ENCODE results near the gene LYZ.
A peak's percentile ranks its signal among the peaks of the same experiment; 100 is the strongest.

LYZ gene

DNA sequence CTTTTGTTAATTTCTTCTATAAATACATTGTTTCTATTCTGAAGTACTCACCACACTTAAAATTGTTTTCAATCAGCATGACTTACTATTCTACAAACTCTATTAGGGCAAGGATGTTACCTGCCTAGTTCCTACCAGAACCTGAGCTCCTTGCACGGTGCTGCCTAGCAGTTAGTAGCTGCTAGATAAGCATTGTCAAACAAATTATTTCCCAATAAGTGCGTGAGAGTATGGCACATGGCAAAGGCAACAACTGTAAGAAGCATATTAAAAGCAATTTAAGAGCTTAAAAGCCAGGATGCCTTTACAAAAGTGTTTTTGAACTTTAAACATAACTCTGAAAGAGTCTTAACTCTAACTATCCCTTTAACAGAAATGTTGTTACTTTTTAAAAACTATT lies 8.2 kb upstream of the LYZ start:
- no peak for DNase-seq

DNA sequence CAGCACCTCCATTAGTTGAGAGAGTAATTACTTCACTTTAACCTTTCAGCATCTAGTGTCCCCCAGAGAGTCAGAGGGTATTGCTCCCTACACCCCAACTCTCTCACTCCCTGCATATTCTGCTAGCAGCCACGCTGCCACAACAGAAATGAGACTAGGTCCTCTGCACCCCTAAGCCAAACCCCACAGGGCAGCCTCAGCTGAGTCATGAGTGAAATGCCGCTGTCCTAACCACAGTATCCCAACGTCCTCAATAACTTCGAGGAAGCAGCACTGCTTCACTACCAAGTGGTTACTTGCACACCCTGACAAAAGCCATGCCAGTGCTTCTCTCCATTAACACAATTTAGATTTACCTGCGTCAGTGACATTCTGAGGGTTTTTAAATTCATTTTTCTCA lies 6.9 kb upstream of the LYZ start:
- DNase-seq, result no peak

DNA sequence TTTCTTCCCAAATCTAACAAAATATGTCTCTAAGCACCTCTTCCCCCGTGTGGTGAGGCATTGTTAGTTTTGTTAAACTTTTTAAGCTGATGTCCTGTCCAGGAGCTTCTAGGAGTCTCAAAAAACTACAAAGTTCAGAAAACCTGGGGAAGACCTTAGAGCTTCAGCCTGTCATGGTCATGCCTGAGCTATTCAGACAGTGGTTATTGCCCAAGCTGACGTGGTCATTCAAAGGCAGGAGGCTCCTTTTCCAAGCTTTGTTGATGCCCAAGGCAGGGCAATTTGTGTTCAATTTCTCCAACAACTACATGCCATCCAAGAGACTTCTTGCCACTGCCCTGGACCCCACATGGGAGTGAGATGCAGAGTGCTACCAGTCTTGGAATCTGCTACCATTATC lies 5.8 kb upstream of the LYZ start:
- DNase-seq, result no peak

DNA sequence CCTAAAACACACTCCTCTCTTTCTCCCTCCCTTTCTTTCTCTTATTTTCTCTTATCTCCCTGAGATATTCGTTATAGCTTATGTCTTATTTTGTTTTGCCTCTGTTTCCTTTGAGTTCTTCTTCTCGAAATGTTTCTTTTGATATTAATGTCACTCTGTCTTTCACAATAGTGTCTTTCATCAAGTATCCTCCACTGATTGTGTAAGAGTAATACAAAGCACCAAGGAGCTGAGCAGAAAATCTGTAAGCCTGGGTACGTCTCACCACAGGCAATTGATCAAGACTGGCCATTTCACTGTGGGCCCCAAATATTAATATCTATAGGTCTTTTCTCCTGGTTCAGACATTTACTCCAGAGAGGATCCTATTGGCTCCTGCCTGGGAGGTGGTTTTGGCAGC lies 4.8 kb upstream of the LYZ start:
- DNase-seq, result no peak

DNA sequence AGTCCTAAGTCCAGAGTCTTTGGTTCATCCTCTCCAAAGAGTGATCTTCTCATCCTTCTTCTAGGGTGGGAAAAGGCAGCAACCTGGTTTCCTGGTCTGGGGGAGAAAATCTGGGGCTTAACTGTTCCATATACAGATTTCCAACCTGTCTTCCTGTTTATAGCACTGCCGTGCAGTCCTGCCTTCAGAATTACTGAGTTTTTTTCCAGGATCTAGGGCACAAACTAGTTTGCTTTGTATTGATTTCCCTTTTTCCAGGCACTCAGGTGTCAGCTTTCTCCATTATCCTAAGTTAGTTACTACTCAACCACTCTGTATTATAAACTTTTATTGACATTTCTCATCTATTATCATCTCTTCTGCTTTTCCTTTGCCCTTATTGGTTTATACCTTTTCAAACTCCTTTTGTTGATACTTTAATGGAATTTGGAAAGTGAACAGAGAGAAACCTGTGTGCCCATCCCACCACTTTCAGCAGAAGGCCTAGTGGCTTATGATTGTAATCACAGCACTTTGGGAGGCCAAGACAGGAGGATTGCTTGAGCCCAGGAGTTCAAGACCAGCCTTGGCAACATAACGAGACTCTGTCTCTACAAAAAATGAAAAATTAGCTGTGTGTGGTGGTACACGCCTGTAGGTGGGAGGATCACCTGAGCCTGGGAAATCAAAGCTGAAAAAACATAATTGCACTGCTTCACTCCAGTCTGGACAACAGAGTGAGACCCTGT lies 4.1 kb upstream of the LYZ start:
- DNase-seq, result no peak

DNA sequence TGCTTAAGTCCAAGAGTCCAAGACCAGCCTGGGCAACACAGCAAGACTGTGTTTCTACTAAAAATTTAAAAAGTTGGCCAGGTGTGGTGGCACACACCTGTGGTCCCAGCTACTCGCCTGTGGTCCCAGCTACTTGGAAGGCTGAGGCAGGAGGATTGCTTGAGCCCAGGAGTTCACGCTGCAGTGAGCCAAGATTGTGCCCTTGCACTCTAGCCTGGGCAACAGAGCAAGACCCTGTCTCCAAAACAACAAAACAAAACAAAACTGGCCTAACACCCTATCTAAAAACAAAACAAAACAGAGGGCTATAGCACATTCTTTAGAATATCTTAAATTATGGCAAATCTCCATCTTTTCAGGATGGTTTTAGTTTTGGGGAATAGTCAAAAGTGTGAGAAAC lies 3.1 kb upstream of the LYZ start:
- DNase-seq, result no peak

DNA sequence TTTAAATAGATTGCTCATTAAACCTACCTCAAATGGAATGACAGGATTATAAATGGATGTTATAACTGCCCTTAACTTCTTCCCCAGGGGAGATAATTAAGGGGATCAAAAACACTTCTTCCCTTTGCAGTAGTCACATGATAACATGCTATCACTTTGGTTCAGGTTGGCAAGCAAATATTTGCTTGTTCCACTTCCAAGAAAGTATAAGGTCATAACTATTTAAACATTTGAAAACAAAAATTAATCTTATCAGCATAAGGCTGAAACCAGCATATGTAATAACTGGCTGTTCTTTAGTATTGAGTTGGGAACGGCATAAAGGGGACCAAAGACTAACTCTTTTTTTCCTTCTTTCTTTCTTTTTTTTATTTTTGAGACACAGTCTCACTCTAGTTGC lies 2.4 kb upstream of the LYZ start:
- DNase-seq, result no peak

DNA sequence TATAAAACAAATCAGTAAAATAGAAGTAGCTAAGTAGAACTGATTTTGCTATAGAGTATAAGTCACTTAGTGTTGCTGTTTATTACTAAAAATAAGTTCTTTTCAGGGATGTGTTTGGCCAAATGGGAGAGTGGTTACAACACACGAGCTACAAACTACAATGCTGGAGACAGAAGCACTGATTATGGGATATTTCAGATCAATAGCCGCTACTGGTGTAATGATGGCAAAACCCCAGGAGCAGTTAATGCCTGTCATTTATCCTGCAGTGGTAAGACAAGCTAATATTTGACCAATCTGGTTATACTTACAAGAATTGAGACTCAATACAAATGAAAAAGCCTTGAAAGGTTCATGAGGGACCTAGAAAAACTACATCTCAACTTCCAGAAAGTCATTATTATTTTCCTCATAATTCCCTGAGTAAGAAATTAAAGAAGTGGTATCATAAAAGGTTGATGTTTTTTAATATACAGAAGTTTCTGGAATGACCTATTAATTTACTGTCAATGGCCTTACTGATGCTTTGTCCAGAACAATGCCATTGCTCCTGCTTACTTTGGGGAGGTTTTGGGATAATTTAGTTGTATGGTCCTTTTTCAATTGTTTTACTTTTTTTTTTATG lies 1.9 kb downstream of the LYZ start:
- no peak for DNase-seq

DNA sequence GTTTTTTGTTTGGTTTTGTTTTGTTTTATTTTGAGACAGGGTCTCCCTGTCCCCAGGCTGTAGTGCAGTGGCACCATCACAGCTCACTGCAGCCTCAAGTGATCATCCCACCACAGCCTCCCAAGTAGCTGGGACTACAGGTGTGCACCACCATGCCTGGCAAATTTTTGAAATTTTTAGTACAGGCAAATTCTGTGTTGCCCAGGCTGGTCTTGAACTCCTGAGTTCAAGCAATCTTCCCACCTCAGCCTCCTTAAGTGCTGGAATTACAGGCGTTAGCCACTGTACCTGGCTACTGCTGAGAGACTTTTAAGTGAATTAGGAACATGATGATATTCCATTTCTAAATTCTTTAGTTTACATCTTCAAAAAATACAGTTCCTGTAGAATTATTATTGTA lies 2.6 kb downstream of the LYZ start:
- no peak for DNase-seq

DNA sequence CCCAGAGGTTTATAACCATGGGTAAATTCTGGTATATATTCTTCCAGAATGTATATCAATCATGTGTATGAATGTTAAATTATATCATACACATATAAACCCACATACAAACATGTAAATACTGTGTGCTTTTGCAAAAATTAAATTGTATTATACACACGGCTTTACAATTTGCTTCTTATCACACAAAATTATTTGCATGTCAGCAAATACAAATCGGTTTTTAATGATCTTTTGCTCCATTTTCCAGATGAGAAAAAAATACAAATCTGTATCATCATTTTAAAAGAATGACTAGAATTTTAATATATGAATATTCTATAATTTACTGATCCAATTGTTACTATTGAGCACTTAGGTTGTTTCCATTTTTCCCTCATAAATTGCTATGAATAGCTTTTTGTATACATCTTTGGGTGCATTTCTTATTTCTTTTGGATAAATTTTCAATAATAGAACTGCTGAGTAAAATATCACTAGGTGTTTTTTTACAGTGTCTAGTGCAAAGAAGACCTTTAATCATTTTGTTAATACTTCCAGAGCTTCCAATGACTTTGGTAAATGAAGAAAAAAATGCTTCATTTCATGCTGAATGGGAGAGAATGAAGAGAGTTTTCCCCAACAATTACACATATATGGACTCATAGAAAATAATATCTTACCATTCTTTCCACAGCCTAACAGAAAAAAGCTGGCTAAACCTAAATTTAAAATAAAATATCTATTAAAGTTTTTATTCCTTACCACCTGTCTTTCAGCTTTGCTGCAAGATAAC lies 3.5 kb downstream of the LYZ start:
- no peak for DNase-seq

DNA sequence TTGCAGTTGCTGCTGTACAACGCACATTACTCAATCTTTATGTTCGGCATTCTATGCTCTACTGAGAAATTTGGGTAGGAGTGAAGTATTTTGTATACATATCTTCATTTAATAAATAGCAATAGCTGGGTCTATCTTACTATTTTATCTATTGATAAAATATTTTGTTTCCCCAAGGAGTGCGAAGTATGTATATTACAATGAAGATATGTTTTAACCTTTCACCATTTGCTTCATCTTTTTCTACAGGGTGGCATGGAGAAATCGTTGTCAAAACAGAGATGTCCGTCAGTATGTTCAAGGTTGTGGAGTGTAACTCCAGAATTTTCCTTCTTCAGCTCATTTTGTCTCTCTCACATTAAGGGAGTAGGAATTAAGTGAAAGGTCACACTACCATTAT lies 4.7 kb downstream of the LYZ start:
- no peak for DNase-seq

DNA sequence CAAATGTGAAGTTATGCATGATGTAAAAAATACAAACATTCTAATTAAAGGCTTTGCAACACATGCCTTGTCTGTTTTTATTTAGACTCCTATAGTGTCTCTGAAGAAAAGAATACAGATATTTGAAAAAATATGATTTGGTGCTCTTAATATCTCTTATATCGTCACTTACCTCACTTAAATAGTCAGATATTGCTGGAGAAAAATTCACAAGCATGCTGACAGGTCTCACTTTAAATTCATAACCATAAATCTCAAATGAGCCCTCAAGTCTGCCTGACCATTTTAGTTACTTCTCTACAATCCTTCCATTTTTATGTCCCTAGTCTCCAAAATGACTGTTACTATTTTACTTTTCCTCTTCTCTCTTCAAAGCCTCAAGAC lies 6.0 kb downstream of the LYZ start:
- no peak for DNase-seq

DNA sequence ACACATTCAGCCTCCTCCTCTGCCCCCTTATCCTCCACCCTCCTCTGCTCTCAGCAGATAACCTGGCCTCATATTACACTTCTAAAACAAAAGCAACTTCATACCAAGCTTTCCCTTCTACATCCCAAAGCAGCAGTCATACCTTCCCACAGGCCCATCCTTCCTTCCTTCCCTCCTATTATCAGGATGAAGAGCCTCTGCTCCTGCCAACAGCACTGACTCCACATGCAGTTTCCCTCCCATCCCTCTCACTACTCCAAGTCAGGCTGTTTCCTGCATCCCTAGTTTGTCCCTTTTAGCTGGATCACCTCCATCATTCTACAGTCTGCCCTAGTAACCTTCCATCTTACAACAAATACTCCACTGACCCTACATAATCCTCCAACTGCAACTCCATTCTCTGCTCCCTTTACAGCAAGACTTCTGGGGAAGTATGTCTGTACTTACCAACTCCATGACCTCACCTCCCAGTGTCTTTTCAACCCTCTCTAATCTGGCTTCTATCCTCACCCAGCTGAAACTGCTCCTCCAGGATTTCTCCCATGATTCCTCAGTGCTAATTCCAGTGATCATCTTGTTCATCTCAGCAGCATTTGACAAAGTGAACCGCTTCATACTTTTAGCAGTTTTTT lies 6.5 kb downstream of the LYZ start:
- no peak for DNase-seq

DNA sequence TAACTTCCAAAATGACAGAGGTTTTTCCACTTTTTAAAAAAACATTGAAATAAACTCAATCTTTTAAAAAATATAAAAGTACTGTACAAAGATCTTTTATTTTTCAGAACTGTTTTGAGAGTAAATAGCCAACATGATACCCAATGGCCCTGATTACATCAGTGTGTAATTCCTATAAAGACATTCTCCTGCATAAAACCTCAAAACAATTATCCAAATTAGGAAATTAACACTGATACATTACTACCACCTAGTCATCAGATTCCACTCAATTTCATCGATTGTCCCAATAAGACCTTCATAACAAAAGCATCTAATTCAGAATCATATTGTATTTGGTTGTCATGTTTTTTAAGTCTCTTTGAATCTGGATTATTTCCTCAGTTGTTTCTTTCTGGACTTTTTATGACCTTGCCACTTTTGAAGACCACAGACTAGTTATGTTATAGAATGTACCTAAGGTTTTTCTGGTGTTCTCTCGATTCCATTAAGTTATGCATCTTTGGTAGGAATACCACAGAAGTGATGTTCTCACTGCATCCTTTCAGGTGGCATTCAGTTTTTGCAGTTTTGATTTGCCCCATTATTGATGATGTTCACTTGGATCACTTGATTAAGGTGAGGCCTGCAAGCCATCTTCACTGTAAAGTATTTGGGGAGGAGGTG lies 7.3 kb downstream of the LYZ start:
- DNase-seq, result no peak

DNA sequence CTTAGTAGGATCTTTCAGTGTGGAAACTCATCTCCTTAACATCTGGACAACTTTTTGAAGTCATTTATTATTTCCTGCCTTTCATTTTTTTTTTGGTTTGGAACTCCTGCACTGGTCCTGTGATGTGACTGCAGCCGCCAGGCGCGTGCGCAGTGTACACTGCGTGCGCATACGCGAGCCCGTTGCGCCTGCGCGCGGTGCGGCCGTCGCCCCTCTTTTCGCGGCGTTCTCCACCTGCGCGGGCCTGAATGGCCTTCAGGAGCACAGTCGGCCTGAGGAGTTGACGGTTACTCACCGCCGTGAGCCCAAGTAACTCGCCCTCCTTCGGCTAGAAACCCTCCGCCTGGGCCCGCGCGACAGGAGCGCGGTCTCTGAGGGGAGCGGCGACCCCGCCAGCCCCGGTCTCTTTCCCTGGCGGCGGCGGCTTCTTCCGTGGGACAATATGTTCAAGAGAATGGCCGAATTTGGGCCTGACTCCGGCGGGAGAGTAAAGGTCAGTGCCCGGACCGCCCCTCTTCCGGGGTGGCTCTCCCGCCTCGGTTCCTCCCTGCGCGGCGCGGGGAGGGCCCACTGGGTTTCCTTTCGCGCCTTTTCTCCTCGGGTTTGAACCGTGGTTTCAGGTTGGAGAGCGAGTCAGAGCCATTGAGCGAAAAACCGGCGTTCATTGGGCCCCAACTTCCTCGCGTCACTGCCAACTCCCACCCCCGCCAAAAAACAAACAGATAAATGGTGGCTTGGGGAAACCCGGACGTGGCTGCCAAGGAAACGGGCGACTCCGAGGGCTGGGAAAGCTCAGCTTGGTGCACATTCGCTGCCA lies 11.6 kb downstream of the LYZ start, which contains the start of gene YEATS4:
TSS of gene YEATS4 (plus strand) at position 213 of the 817 bp plus-strand sequence. CDS start at position 443, 230 bp downstream.
- peak; percentile 36 to 87 (median 81) for DNase-seq

DNA sequence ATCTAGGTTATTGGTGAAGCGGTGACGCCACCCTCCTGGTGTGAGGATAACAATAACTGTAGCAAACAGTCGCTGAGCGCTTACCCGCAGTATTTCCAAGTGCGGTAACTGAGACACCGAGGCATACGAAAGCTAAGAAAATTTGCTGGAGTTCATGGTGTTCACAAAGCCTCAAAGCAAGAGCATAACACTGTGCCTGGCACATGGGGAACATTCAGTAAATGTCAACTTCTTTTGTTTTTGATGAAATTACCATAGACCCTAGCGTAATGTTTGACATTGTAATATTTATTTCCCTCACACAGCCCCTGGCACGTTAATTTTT lies 12.1 kb downstream of the LYZ start:
- no peak for DNase-seq

DNA sequence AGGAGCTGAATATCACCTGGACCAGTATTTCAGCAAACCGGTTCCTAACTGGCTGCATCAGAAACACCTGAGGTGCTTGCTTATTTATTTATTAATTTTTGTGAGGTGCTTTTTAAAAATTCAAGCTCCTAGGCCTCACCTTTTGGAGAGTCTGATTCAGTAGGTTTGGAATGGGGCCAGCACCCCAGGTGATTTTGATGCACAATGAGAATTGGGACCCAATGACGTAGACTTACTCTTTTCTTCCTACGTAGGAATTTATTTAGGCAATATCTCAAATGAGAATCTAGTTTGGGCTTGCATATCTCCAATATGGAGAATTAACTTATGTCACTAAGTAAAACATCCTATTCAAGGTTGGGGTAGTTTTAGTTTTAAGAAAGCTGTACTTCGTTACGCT lies 18.6 kb downstream of the LYZ start:
- DNase-seq, result no peak

DNA sequence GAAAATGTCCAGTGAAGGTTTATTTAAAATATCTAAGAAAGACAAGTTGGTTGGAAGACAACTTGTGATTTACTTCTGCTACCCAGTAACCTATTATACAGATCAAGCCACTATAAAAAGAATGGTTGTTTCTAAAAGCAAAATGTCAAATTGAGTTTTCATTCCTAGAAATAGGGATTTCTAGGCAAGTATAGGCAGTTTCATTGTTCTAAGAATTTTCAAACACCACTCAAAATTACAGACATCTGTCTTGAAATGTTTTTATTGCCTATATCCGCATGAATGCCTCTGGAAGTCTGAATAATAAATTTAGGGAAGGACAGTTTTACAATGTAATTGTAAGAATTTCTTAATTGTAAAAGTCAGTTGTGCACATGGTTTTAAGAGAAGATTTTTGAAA lies 20.0 kb downstream of the LYZ start:
- no peak for DNase-seq

DNA sequence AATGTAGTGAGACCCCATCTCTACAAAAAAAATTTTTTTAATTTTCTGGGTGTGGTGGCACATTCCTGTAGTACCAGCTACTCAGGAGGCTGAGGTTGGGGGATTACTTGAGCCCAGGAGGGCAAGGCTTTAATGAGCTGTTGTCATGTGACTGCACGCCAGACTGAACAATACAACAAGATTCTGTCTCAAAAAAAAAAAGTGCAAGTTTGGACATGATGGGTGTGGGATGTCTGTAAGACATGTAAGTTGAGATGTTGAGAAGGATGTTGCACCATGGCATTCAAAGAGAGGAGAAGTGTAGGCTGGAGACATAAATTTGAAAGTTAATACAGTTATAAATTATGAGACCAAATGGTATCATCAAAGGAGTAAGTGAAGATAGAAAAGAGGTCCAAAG lies 34.9 kb downstream of the LYZ start:
- no peak for DNase-seq

DNA sequence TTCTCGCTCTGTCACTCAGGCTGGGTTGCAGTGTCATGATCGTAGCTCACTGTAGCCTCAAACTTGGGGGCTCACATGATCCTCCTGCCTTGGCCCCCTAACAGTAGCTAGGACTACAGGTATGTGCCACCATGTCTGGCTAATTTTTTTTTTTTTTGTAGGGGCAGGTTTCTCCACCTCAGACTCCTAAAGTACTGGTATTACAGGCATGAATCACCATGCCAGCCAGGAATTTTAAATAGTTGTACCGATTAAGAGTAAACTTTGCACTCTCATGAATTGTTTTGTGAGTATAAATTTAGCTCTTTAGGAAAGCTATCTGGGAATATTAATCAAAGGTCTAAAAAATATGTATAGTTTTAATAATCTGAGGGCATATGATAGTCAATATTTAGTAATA lies 36.9 kb downstream of the LYZ start:
- no peak for DNase-seq

DNA sequence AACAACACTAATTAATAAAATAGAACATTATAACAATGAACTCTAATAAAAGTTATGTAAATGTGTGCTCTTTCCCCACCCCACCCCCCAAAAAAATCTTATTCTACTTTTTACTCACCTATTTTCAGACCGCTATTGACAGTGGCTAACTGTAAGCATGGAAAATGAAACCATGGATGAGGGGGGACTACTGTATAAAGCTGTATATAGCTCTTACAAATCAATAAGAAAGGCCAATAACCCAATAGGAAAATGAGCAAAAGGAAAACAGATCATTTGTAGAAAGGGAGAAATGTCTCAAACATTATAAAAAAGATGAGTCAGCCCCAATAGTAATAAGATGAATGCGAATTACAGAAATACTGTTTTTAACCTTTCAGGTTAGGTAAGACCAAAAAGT lies 38.7 kb downstream of the LYZ start:
- DNase-seq, result no peak

DNA sequence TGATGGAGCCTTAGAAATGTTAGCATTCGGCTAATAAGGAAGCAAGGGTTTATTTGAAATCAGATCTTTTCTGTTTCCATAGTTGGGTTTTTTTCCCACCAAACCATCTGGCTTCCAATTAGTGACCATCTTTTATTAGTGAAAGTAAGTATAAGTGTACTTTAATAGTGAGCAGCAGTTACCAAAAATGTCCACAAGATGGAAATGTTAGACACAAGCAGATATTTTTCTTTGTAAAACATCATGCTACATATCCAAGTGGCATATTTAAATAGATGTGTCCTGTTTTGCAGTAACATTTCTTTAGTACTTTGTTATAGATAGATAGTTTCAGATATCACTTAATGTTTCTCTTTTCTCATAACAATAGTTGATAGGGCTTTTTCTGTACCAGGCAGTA lies 40.2 kb downstream of the LYZ start:
- no peak for DNase-seq

All from C1 segment of cervical spinal cord (tissue), 14 donors.